ENCODE data around the gene NF1.
A peak's percentile ranks its signal among the peaks of the same experiment; 100 is the strongest.
"Not testable (repeated sequence)": the region's sequence is repeated elsewhere in the genome, so short reads cannot be mapped to it uniquely, and the experiment has no call there.

The NF1 gene, protein sequence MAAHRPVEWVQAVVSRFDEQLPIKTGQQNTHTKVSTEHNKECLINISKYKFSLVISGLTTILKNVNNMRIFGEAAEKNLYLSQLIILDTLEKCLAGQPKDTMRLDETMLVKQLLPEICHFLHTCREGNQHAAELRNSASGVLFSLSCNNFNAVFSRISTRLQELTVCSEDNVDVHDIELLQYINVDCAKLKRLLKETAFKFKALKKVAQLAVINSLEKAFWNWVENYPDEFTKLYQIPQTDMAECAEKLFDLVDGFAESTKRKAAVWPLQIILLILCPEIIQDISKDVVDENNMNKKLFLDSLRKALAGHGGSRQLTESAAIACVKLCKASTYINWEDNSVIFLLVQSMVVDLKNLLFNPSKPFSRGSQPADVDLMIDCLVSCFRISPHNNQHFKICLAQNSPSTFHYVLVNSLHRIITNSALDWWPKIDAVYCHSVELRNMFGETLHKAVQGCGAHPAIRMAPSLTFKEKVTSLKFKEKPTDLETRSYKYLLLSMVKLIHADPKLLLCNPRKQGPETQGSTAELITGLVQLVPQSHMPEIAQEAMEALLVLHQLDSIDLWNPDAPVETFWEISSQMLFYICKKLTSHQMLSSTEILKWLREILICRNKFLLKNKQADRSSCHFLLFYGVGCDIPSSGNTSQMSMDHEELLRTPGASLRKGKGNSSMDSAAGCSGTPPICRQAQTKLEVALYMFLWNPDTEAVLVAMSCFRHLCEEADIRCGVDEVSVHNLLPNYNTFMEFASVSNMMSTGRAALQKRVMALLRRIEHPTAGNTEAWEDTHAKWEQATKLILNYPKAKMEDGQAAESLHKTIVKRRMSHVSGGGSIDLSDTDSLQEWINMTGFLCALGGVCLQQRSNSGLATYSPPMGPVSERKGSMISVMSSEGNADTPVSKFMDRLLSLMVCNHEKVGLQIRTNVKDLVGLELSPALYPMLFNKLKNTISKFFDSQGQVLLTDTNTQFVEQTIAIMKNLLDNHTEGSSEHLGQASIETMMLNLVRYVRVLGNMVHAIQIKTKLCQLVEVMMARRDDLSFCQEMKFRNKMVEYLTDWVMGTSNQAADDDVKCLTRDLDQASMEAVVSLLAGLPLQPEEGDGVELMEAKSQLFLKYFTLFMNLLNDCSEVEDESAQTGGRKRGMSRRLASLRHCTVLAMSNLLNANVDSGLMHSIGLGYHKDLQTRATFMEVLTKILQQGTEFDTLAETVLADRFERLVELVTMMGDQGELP (N-terminal part only)

DNA sequence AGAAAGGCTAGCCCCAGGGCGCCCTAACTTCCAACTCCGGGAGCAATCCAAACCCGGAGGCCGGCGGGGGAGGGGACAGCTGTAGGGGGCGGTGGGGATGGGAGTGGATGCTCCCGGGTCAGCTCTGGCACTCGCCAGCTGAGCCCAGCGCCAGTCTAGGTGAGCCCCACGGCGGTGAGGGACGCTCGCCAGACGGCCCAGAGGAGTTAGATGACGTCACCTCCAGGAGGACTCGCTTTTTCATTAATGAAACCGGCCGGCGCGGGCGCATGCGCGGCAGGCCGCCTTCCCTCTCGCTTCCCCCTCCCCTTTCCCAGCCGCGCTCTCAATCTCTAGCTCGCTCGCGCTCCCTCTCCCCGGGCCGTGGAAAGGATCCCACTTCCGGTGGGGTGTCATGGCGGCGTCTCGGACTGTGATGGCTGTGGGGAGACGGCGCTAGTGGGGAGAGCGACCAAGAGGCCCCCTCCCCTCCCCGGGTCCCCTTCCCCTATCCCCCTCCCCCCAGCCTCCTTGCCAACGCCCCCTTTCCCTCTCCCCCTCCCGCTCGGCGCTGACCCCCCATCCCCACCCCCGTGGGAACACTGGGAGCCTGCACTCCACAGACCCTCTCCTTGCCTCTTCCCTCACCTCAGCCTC, at the start of gene NF1:
NF1 (plus strand) TSS at position 378 of the 636 bp plus-strand sequence. CDS start 333 bp downstream, outside the sequence.
- DNase-seq (ENCODE audit: low read depth): peak; percentile 79

DNA sequence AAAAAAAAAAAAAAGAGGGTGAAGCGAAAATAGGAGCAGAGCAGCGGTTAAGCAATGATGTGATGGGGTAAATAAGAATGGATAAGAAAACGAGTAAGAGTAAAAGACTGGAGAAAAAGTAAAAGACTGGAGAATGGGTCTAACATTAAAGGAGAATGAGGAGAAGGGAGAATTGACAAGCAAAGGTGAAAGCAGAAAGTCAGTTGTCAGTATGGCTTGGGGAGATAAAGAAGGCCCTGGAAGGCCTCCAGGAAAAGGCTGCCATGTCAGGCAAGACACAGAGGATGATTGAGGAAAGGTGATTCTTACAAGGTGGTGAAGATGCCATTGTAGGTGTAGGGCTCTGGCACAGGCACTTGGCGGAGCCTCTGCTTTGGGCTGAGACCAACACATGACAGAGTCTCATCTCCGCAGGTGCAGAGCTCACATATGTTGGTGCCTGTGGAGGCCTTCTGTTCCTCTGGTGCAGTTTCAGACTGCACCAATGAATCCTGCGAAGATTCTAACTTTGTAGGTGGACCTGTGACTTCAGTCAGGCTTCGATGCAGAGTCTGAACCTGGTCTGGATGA, 47.8 kb upstream of the NF1 start:
- not testable (repeated sequence) for DNase-seq (ENCODE audit: low read depth)

DNA sequence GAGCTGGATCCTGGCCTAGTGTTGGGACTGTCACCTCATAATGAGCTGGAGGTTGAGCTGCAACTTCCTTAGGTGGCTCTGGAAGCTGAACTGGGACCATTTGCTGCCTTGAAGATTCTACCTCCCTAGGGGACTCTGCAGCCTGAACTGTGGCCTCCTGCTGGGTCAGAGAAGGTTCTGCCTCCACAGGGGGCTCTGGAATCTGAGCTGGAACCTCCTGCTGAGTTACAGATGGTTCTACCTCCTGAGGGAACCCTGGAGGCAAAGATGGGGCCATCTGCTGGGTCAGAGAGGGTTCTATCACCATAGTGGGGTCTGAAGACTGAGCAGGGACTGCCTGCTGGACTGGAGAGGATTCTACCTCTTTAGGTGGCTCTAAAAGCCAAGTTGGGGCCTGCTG, 46.6 kb upstream of the NF1 start:
- DNase-seq (ENCODE audit: low read depth): no peak

DNA sequence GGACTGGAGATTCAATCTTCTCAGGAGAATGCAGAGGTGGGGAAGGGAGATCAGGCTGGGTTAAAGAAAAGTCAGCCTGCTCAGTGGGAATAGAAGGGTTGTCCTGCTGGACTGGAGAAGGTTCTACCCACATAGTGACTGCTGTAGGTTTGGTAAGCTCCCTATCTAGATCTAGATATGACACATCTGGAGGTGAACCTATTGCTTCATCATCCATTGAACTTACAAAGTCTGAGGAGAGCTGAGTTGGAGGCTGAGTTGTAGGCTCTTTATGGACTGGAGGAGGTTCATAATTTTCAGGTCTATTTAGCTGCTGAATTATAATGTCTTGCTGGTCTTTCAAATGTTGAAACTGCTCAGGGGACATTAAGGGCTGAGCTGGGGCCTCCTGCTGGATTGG, 46.0 kb upstream of the NF1 start:
- no peak for DNase-seq (ENCODE audit: low read depth)

DNA sequence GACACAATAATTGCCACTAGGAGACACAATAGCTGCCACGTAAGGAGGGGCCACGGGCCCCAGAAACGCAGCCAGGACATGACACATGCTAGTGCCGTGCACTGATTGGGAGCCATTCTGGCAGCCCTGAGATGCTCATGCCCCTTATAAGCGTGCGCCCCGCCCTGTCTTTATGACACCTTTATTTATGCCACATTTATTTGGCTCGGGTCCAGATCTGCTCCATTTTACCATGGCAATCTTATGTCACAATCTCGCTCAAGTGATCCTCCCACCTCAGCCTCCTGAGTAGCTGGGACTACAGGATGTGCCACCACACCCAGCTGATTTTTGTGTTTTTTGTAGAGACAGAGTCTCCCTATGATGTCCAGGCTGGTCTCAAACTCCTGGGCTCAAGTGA, 43.8 kb upstream of the NF1 start:
- no peak for DNase-seq (ENCODE audit: low read depth)

DNA sequence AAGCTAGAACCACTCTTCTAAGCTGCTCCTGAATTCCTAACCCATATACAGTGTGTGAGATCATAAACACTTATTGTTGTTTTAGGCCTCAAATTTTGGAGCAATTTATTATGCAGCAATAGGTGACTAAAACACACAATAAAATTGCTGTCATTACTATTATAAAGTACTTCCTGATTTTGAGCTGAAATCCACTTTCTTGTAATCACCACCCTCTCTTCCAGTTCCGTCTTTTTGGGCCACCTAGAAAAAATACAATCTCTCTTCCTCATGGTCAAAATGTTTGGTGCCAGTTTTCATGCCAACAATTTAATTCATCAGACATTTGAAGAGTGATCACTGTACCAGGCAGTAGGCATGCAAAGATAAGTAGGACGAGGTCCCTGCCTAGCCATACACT, 43.3 kb upstream of the NF1 start:
- DNase-seq (ENCODE audit: low read depth): no peak

DNA sequence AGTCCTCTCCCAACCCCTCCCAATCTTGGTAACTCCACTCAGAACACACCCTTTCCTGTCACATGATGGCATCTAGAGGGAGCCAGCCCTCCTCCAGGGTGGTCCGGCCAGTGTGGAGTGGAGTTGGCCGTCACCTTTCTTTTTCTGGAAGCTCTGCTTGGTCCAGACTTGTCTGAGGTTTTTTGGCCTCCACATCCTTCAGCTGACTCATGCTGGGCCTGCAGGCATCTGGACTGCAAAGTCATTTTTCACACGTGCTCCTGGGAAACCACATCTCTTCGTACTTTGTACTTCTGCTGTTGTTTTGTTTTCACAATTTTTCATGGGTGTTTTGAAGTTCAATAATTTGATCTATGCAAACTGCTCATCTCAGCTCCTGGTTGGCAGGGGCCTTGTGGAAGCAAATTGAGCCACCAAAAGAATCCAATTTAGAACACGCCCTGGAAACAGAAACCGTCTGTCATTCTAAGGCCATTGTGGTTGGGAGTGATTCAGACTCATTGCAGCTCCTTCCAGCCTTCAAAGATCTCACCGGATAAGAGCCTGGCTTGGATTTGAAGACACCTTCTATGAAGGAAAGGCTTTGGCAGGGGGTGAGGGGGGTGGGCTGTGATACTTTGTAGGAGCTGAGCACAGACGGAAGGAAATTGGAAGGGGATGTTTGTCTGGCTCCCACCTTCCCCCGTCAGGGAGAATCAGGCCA, 42.4 kb upstream of the NF1 start:
- no peak for DNase-seq (ENCODE audit: low read depth)

DNA sequence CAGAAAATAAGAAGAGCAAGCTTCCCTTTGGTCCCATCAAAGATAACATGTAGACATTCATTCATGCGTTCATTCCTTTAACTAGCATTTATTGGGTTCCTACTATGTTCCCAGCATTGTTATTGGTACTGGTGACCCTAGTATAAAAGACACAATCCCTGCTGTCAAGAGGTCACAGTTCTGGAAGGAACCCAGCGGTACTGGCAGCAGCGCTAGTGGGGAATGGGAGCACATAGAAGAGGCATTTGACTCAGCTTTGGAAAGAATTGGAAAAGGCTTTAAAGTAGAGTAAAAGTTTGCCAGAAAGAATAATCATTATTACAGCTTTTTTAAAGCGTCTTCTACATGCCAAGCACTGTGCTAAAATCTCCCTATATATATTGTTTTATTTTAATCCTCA, 41.7 kb upstream of the NF1 start:
- no peak for DNase-seq (ENCODE audit: low read depth)

DNA sequence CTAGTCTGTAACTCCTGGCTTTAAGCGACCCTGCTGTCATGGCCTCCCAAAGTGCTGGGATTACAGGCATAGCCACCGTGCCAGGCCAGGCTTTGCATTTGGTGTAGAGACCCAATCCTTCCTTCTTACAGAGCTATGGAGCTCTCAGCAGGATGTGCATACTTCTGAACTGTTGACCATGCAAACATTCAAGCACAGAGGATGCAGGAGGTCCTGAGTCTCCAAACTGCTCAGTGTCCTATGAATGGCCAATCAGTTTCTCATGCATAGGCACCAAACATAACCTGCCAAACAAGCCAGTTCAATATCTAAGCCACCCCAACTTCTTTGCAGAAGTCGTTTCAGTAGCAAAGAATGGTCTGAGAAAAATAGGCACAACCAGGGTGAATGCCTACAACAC, 40.0 kb upstream of the NF1 start:
- DNase-seq (ENCODE audit: low read depth): no peak

DNA sequence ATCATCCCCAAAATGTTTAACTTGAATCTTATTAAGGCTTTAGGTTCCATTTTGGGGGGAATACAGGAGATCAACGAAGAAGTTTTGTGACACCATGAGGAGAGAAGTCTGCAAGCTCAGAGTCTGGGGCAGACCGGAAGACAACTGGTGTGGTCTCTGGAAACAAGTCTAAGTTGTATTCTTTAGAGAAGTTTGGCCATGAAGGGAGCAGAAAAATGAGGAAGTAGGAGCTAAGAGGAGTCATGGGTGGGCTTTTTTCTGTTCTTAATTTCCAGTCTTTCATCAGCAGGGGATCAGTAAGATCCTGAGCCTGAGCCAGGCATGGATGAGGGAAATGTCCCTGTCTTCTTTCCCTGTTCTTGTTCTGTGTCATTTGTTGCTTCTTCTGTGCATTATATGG, 35.8 kb upstream of the NF1 start:
- no peak for DNase-seq (ENCODE audit: low read depth)

DNA sequence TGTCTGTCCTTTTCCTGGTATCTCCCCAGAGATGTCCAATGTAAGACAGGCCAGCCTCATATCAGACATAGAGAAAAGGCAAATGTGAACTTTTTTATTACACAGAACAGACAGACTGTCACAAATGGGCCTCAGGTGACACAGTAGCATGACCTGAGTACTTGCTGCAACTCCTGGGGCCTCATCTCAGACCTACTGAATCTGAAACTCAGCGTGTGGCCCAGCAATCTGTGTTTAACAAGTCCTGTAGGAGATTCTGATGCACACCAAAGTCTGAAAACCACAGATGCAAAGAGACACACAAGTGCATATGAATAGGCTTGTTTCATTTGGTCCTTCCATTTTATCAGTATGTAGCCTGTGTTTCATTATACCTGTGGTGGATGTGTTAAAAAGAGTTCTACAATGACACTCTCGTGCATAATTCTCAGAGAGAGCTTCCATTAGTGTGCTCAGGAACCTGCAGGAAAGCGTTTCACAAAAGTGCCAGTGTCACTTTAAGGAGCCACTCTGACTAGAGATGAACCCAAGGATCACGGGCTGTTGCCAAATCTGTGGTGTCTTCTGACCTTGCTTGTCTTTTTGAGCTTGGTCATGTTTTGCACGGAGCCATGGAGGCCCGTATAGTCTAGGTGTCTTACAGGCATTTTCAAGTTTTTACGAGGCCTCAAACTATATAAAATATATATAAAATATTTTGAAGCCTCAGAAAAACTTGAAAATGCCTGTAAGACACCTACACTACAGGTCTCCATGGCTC, 33.8 kb upstream of the NF1 start:
- no peak for DNase-seq (ENCODE audit: low read depth)

DNA sequence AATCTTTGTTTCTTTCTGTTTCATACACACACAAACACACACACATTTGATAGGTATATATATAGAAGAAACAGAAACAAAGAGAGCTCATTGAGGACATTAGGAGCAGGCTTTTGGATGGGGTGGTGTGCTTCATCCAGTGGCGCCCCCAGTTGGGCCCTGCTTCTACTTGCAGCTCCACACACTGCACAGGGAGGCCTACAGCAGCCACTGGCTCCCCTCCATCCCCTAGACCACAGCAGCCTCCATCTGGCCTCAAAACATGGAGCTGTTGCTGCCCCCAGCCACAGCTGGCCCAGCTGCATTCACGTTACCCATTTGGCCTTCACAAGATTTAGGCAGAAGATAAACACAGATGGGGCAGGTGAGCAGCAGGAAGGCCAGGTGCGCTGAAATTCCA, 33.1 kb upstream of the NF1 start:
- no peak for DNase-seq (ENCODE audit: low read depth)

DNA sequence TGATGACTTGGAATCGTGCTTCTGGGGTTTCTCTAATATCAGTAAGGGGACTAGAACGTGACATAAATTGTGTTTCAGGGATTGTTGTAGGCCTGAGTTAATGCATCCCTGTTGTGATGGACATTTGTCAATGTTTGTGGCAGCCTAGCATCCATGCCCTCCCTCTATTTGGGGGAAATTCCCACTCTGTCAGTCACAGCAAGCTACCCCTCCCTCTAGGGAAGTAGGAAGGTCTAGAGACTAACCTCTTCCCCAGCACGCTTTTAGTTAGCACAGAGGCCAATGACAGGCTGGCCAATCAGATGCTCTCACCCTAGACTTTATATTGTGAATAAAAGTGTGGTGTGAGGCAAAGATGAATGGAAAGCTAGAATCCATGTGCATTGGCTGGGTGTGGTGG, 32.4 kb upstream of the NF1 start:
- no peak for DNase-seq (ENCODE audit: low read depth)

DNA sequence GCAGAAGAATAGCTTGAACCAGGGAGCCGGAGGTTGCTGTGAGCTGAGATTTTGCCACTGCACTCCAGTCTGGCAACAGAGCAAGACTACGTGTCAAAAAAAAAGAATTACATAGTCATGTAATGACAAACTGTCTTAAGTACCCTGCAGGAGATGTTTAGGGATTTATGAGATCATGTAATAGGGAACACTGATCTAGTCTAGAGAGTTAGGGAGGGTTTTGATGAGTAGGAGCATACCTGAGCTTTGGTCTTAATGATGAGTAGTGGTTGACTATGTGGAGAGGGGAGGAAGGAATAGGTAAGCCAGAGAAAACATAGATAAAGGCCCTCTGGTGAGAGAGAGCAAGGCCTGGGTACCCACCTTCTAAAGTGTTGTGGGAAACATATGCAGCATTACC, 30.1 kb upstream of the NF1 start:
- DNase-seq (ENCODE audit: low read depth): no peak

DNA sequence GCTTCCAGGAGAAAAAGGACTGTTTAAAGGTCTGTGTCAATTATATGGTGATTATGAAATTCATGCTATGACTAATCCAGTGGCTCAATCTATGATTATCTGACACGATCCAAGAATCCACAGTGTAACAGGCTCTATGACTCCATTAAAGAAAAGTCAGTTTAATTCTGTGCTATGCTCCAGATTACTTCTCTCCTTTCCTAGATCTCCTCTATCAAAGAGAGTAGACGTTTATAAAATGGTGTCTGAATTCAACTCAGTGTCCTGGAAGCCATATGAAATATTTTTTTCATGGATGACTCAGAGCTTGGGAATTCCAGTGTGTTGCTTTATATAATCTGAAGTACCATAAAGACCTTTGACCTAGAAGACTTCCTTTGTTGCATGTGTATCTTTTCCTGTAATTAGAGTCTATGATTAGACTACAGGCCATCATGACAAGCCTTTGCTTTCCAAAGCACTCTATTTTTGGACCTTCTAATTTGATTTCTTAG, 27.0 kb upstream of the NF1 start:
- no peak for DNase-seq (ENCODE audit: low read depth)

DNA sequence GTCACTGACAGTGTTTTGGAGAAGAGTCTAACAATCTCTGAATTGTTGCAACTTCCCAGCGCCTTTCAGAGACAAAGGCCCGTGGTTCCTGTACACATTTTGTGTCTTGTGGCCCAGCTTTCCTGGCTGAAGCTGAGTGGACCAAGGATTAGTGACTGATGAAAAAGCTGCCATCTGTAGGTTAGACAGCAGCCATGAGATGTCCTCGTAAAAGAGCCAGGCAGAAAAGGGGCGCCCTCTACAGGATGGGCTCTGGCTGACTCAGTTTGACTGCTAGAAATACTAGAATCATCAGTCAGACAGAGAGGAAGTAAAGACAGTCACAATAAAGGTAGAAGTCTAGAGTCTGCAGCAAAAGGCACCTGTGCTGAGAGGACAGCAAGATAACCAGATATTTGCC, 26.5 kb upstream of the NF1 start:
- no peak for DNase-seq (ENCODE audit: low read depth)

DNA sequence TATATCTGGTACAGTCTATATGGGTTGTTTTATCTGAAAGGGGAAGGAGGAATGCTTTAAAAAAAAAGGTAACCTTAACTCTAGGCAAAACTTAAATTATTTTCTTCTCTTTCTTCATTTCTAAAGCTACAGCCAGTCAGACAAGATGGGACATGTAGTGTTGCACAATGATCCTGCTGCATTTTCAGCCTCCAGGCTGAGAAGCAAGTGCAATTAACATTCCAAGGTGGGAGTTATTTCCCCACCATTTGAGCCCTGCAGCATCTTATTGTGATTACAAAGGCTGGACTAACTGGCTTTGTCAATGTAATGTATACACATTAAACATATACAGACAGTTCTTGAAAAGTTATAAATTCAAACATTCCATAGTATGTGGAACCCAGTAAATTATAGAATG, 22.6 kb upstream of the NF1 start:
- no peak for DNase-seq (ENCODE audit: low read depth)

DNA sequence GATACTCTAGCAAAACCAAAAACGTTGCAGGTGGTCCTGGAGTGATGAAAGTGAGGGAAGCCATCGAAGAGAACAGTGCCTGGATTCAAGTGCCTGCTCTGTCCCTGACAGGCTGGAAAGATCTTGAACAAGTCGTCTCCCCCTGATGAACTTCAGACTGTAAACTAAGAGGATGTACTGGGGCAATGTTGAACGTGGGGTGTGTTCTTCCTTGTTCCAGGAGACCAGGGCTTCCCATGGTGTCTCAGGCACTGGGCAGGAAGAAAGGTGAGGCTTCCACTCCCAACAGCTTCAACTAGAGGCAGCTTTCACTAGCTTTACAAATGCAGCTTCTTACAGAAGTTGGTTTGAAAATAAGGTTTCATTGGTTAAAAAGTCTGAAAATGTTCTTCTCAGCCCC, 21.4 kb upstream of the NF1 start:
- no peak for DNase-seq (ENCODE audit: low read depth)

DNA sequence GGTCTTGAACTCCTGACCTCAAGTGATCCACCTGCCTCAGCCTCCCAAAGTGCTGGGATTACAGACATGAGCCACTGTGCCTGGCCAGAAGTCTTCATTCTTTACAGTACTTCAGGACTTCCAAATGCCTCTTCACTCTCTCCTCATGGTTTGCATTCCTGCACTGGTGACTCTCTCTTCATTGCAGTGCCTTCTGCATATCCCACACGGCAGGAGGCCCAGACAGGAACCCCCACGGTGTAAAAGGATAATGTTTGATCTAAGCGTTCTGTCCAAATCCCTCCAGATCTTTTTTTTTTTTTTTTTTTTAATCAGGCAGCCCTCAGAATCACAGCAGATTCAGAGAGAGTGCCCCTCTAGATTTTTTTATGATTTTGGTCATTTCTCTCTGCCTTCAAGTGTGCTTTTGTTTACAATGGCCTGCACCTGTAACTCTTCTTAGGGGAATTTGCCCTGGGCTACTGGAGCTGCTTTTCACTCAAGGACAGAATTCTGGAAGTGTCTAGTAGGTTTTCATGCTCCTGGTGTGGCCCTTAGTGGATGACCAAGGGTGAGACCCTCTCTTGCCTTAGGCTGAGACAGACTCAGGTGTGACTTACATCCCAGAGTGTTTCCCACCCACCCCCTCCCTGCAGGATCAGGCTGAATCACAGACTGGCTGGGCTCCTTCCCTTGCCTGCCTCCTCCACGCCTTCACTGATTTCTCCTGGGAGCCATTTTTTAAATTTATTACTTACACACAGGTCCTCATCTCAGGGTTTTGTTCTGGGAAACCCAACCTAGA, 19.8 kb upstream of the NF1 start:
- no peak for DNase-seq (ENCODE audit: low read depth)

Measured in stimulated activated CD8-positive, alpha-beta memory T cell treated with anti-CD3 and anti-CD28 coated beads, Interleukin-12 subunit alpha, Interleukin-12 subunit beta, amount 100 ng/mL, for 1 hour (primary cell).